Stimulated activated CD4-positive, alpha-beta T cell treated with anti-CD3 and anti-CD28 coated beads, Interleukin-1b, Interleukin-23, amount 100 ng/mL, for 4 hours (primary cell): ENCODE data around the gene TMEM176B.
"Not testable (repeated sequence)": the region's sequence is repeated elsewhere in the genome, so short reads cannot be mapped to it uniquely, and the experiment has no call there.

Source experiments
- DNase-seq, 2 donors: peaks; one replicate each; pipeline ENCODE4 v3.0.0-alpha.2; 2020; ENCODE audit warnings: low read depth in 2 of 2

Gene TMEM176B

DNA sequence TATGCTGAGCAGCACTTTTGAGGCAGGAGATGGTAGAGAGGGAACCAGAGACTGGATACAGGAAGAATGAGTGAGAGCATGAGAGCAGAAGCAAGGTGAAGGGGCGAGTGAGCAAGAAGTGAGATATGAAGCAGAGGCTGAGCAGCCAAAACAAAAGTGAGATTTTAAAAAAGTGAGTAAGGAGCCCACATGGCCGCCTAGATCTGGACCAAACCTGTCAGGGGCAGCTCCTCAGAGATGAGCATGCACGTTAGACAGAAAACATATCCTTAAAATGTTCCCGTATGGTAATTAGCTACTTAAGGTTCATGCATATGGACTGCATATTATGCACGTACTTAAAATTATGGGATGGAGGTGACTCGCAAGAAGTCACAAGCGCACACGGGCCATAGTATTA is 22.9 kb upstream of the TMEM176B start:
- no peak for DNase-seq

DNA sequence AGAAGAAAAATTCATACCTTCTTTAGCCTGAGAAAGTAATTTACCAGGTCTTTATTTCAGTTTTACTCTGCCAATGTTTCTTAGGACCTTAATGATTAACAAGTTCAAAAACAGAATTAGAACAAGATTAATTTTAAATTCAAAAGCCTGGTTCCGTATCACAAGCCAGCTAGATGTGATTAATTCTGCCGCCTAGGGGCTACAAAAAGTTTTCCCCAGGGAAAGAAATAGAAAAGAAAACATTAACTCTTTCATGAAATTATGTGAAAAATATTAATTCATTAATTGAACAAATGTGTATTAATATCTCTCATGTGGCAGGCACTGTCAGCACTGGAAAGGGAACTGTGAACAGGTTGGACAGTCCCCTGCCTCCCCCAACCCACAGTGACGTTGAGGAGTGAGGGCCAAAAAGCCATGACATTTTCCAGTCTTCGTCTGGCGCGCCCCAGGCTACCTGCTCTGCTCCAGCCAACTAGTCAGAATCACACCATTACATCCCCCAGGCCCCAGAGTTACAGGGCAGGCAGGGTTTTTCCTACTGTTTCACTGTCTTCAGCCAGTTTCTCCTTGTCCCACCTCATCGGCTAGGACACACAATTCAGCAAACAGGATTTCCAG is 20.5 kb upstream of the TMEM176B start:
- DNase-seq = no peak

DNA sequence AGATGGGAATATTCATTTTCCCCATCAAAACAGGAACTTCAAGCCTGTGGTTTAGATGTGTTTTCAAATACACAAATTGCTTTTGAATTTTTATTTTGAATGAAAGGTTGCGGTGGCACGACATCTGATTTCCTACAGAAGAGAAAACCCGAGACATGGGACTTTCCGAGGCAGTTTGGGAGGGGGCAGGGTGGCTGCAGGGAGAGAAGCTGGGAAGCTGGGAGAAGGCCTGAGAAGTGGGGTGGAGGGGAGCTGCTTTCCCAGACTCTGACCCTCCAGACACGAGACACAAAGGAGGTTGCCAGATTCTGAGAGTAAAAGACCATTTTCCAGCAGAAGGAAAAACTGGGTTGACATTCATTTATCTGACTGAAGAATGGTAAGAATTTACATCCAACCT is 20.0 kb upstream of the TMEM176B start:
- no peak for DNase-seq

DNA sequence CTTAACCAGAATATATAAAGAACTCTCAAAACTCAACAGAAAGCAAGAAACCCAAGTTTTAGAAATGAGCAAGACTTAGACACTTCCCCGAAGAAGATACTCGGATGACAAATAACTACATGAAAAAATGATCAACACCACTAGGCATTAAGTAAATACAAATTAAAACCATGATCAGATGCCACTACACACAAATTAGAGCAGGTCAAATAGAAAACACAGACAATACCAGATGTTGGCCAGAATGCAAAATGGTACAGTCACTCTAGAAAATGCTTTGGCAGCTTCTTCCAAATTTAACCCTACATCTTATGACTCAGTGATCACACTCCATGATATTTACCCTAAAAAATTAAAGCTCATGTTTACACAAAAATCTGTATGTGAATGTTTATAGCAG is 18.8 kb upstream of the TMEM176B start:
- no peak for DNase-seq

DNA sequence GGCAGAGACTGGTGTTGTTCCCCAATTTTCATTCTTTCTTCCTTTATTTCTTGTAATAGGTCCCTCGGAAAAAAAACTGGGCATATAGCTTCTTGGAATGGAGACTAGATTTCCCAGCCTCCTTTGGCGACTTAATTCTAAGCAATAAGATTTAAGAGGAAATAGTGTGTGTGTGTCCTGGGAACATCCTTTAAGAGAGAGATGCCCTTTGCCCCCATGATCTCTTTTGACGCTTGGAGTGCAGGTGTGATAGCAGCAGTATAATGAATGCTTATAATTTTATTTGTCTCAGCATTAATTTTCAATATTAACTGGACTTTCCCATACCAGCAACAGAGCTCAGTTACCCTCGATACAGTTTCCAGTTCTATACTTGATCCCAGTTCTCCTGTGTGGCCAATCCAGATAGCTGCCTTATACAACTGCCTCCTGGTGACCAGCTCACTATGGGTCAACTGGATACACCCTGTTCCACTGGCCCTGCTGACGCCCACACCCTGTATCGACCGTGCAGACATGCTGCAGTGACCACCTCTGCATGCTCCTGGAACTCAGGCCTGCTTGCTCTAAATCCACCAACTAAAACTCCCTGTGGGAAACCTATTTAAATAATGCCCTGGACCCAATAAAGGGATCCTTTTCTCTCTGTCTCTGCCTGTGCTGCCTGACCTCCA is 14.3 kb upstream of the TMEM176B start:
- DNase-seq = no peak

DNA sequence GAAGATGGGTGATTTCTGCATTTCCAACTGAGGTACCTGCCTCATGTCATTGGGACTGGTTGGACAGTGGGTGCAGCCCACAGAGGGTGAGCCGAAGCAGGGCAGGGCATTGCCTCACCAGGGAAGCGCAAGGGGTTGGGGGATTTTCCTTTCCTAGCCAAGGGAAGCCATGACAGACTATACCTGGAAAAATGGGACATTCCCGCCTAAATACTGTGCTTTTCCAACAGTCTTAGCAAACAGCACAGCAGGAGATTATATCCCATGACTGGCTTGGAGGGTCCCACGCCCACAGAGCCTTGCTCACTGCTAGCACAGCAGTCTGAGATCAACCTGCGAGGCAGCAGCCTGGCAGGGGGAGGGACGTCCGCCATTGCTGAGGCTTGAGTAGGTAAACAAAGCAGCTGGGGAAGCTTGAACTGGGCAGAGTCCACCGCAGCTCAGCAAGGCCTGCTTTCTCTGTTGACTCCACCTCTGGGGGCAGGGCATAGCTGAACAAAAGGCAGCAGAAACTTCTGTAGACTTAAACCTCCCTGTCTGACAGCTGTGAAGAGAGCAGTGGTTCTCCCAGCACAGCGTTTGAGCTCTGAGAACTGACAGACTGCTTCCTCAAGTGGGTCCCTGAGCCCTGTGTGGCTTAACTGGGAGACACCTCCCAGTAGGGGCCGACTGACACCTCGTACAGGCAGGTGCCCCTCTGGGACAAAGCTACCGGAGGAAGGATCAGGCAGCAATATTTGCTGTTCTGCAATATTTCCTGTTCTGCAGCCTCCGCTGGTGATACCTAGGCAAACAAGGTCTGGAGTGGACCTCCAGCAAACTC is 7.7 kb upstream of the TMEM176B start:
- not testable (repeated sequence) for DNase-seq

DNA sequence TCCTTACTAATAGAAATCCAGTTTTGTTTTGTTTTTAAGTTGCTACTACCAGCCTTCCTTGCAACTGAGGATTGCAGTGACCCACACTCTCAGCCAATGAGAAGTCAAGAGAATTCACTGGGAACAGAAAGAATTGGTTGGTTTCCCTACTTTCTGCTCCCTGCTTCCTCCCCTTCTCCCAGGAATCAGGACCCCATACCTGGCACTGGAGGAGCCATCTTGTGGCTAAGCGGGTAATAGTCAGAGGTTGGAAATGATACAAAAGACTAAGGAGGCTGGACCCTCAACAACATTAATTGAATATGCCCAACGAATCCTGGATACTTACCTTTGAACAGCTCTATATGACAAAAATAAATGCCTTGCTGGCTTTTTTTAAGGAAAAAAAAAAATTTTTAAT is 6.7 kb upstream of the TMEM176B start:
- DNase-seq = no peak

DNA sequence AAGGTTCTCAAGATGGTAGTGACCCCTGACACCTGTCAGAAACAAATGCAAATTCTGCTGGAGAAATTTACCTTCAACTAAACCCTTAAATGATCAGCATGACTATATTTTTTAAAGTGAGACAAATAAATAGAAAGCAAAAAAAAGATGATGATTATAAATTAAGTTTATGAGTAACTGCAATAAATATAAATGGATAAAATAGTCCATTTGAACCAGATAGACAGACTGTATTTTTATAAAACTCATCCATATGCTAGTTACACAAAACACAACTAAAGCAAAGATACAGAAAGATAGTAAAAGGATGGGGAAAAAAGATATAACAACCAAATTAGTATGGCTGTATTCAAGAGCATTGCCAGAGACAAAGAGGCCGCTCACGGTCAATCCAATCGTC is 6.3 kb upstream of the TMEM176B start:
- DNase-seq = no peak

DNA sequence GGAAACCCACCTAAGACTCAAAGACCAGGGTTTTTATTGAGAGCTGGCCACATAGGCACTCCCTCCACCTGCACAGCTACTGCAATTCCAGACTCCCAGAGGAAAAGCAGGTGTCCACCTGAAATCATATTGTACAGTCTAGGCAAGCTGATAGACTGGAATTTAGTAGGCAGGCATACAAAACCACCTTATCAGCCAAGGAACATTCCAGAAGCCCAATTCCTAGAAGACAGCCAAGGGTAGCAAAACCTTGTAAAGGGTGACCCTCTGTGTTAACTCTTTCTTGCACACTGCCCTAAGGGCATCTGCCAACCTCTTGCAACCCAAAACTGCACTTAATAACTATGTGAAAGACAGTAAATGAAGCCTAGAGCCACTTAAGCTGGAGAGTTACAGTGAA is 5.7 kb upstream of the TMEM176B start:
- no peak for DNase-seq

DNA sequence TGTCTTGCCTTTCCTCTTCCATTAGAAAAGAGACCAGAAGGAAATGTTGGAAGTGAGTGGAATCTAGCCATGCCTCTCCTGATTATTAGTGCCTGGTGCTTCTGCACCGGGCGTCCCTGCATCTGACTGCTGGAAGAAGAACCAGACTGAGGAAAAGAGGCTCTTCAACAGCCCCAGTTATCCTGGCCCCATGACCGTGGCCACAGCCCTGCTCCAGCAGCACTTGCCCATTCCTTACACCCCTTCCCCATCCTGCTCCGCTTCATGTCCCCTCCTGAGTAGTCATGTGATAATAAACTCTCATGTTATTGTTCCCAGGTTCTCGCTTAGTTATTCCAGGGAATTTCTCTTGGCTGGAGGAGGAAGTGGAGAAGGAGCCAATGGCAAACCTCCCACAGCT is 4.6 kb upstream of the TMEM176B start:
- no peak for DNase-seq

DNA sequence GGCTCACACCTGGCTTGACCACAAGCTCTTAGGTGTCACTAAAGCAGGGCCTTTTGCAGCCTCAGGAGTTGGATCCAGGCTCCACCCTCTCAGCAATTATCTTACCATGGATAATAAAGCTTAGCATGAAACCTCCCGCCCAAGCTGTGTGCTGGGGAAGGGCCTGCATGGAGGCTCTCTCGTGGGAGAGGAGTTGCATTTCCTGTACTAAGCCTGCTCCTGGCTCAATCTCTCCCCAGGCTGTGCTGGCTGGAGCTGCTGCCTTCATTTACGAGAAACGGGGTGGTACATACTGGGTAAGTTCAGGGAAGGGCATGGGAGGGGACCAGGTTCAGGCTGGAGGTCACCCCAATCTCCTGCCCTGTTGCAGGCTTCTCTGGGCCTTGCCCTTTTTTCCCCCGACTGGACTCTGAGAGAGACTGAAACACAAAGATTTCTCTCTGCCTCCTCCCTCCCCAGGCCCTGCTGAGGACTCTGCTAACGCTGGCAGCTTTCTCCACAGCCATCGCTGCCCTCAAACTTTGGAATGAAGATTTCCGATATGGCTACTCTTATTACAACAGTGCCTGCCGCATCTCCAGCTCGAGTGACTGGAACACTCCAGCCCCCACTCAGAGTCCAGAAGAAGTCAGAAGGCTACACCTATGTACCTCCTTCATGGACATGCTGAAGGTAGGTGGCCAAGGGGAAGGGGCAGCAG is 3.1 kb upstream of the TMEM176B start:
- DNase-seq = no peak

DNA sequence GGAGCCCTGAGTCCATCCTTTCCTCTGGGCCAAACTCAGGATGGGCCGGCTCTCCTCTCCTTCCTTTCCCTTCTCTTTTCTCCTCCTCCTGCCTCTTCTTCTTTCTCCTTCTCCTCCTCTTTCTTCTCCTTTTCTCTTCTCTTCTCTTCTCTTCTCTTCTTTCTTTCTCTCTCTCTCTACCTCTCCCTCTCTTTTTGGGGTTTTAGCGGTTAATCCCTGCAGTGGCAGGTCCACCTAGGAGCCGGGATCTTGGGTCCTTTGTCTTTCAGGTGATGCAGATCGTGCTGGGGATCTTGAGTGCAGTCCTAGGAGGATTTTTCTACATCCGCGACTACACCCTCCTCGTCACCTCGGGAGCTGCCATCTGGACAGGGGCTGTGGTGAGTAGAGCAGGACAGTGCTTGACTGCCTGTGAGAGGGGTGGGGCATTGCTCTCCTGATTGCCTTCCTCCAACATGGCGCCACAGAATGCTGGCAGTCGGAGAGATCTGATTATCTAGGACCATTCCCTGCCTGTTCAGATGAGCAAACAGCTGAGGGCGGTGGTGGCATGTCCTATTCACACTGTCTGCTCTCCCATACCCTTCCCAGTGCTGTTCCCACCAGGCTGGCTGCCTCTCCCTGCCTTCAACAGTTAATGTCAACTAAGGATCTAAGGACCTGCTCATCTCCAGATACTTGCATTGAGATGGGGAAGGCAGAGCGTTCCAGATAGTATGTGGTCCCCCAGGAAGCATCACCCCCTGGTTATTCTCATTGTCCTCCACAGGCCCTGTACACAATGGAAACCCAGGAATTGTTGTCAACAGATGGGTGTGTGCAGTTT is 2.0 kb upstream of the TMEM176B start:
- DNase-seq = no peak

DNA sequence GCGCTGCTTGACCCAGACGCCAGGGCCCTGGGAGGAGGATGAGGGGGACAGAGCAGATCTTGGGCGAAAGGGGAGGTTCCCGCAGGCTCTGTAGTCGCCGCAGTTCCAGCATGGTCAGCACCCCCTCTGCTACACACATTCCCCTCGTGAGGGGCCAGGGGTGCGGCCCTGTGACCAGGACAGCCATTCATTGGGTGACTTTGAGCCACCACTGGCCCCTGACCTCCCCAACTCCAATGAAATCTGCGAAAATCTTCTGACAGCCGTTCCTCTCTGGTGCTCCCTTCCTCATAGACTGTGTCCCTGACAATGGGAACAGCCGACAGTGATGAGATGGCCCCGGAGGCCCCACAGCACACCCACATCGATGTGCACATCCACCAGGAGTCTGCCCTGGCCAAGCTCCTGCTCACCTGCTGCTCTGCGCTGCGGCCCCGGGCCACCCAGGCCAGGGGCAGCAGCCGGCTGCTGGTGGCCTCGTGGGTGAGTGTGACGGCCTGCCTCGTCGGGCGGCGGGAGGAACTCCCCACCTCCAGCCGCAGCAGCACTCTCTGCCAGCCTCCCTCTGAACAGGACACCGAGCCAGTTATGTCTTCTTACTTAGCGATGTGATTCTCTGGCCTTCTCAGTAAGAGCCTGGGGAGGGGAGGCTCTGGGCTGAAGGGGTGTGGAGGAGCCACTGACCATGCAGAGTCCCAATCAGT is 1.2 kb upstream of the TMEM176B start:
- DNase-seq = no peak

DNA sequence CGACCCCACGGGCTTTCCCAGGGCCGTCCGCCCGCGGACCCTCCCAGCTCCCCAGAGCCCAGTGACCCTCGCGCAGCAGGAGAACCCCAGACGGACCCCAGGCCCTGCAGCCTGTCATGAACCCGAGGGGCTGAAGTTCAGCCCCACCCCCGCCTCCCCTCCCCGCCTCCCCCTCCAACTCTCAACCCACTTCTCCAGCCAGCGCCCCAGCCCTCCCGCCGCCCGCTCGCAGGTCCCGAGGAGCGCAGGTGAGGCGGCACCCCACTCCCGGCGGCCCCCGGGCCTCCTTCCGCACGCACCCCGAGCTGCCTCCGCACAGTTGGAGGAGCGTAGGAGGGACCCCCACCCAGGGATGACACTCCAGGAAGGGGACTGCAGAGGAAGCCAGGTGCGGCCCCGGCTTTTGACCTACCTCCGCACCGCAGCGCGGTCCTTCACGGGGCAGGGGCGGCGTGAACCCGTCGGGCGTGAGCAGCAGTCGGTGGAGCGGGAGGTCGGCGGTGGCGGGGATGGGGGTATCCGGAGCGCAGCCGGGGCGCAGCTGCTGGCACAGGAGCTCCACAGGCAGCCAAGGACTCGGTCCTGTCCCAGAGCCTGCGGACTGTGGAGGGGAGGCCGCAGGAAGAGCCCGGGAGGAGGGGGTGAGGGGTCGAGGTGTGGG is 547 bp upstream of the TMEM176B start, which contains the start of gene TMEM176A:
TSS of gene TMEM176A (plus strand) at position 189 of the 661 bp plus-strand sequence. CDS start 782 bp downstream, outside the sequence.
- DNase-seq = no peak

DNA sequence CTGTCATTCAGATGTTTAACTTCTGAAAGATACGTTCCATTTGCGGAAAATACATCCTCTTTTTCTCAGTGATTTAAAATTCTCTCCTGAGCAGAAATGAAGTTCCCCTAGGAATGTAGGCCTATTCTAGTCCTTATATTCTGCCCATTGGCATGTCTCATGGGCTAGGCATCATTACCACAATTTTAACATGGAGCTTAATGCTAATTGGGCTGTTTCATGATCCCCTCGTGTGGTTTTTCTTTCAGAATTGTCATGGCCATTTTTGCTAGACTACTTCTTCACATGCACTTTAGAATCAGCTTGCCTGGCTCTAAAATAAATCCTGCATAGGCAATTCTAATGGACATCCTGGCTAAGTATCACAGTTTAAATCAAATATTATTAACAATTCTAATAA is 1.0 kb downstream of the TMEM176B start:
- DNase-seq = no peak

DNA sequence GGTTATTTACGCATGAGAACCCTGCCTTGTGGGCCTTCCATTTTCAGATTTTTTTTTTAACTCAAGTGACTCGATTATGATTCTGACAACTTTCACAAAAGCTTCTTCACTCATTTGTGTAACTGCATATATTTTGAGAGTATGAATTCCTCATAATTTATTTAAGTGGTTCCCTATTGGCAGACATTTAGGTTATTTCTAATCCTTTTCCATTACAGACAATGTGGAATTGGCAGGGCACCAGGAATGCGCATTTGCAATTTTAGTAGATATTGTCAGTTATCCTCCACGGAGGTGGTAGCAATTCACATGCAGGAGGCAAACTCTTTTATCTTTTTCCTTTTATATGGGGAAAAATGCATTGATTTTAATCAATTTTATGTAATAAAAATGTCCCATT is 2.5 kb downstream of the TMEM176B start:
- no peak for DNase-seq

DNA sequence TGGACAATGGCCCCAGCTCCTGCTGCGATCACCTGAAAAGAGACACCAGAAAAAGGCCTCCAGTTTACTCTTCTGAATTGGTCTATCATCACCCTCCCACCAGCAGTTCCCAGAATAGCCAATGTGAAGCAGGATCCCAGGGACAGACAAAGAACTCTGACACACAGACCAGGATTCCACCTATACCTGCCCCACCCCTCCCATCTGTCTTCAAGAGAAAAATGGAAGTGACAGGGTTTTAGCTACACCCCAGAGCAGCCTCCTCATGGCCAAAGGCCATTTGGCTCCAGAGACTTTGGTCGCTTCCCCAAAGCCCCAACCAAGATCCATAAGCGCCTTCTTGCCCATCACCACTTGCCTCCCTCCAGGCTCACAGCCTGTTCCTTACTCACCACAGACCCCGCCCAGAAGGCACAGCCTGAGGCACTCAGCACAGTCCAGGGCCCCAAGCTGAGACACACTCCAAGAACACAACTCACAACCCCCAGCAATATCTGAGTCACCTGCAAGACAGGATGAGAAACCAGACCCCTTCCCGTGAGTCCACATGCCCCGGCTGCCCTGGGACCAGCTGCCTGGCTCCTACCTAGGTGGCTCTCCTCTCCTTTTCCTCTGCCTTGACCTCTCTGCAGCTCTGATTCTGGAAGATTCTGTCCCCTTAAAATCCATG is 6.5 kb downstream of the TMEM176B start:
- DNase-seq = no peak

DNA sequence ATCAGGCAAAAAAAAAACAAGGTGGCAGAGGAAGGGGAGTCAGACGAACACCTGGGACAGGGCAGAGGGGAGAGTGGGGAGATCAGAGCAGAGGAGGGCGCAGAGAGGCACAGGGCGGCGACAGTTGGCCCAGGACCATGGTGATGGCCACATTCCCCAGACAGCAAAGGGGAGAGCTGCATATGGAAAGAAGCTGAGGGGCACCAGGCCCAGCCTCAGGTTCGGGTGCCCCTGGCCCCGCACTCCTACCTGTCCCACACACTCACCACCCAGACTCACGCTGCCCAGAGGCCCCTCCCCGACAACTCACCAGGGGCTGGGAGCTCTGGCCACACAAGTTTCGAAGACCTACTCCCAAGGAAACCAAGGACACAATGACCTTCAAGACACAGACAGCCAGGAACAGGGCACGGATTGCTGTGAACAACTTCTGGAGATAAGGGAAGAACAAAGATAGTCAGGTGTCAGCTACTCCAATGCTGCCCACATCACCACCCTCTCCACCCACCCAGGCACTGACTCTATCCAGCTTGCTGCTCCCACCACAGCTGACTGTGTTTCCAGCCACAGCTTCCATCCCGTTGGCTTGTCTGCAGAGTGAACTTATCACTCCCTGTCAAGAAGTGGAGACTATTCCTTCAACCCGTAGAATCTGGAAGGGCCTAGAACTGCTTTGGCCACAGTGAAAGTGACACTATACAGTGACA is 8.3 kb downstream of the TMEM176B start:
- DNase-seq = no peak

DNA sequence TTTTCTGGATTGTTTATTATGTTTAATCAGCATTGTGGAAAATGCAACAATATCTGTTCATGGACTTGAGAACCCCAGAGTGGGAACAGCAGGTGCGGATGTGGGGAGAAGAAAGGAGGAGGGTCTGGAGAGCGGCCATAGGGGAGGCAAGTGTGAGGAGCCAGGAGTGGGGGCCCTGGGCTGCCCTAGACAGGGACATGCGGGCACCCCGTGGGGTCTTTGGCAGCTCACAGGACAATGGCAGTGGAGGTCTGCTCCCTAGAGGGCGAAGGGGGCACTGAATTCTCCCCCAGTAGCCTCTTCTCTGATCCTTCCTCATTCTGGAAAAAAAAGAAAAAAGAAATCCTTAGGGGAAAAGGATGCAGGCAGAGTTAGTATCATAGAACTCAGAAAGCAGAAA is 8.9 kb downstream of the TMEM176B start:
- no peak for DNase-seq
